Astrocyte of the cerebellum (primary cell): ENCODE measurements around the gene EPM2A.
A peak's percentile ranks its signal among the peaks of the same experiment; 100 is the strongest.

Experiments
- DNase-seq: peaks from one replicate; pipeline ENCODE4 v3.0.0-alpha.2; 2011; ENCODE audit warnings: low read depth
- H3K4me3 ChIP-seq: 2 replicates; pipeline ENCODE4 v1.5.1; 2011; ENCODE audit warnings: mild to moderate bottlenecking, low read depth, low read length, moderate library complexity
- in situ Hi-C: cut with HindIII; loops from 2 replicates; pipeline ENCODE4 v1.10.0; 2017; ENCODE audit warnings: low sequenced_read_pairs
- TF ChIP-seq, protein P1 (sequence below): IDR thresholded peaks from 2 replicates; pipeline ENCODE4 v1.5.1; 2012; ENCODE audit warnings: low read length, low read depth, moderate library complexity, mild to moderate bottlenecking; ENCODE audit errors: missing control alignments

Gene EPM2A

DNA sequence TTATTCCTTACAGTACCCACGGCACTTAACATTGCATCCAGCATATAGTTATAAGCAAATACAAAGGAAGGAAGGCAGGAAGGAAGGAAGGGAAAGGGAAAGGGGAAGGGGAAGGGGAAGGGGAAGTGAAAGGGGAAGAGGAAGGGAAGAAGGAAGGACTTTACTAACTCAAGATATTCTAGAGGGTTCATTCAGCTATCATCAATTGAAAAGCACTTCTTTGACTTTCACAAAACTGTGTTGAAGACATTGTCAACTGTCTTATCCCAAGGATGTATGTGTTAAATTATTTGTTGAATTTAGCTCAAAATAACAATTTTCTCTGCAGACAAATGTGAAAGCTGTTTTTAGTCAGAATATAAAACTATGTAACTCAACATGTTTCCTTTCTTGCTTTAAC lies 87.7 kb downstream of the EPM2A start:
- in situ Hi-C loops, result no loop called here
- TF ChIP-seq, protein P1, sequence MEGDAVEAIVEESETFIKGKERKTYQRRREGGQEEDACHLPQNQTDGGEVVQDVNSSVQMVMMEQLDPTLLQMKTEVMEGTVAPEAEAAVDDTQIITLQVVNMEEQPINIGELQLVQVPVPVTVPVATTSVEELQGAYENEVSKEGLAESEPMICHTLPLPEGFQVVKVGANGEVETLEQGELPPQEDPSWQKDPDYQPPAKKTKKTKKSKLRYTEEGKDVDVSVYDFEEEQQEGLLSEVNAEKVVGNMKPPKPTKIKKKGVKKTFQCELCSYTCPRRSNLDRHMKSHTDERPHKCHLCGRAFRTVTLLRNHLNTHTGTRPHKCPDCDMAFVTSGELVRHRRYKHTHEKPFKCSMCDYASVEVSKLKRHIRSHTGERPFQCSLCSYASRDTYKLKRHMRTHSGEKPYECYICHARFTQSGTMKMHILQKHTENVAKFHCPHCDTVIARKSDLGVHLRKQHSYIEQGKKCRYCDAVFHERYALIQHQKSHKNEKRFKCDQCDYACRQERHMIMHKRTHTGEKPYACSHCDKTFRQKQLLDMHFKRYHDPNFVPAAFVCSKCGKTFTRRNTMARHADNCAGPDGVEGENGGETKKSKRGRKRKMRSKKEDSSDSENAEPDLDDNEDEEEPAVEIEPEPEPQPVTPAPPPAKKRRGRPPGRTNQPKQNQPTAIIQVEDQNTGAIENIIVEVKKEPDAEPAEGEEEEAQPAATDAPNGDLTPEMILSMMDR, result no peak
- H3K4me3 ChIP-seq, result no peak overlapping the region
- no peak for DNase-seq

DNA sequence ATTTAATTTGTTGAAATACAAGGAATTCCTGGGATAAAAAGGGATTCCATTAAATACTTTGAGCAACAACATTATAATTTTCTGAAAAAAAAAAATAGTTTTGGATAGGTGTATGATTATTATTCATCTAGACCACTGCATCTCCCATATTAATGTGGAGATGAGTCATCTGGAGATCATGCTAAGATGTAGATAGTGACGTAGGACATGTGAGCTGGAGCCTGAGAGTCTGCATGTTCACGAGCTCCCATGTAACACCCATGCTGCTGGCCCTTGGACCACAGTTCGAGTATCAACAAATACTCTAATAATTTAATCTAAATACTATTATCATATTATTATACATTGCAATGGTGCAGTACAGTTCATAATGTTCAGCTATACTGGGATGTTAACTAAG lies 91.6 kb downstream of the EPM2A start:
- TF ChIP-seq, protein P1, result no peak
- H3K4me3 ChIP-seq, result no peak overlapping the region
- peak; percentile 11 for DNase-seq
- in situ Hi-C loops, result no loop called here

DNA sequence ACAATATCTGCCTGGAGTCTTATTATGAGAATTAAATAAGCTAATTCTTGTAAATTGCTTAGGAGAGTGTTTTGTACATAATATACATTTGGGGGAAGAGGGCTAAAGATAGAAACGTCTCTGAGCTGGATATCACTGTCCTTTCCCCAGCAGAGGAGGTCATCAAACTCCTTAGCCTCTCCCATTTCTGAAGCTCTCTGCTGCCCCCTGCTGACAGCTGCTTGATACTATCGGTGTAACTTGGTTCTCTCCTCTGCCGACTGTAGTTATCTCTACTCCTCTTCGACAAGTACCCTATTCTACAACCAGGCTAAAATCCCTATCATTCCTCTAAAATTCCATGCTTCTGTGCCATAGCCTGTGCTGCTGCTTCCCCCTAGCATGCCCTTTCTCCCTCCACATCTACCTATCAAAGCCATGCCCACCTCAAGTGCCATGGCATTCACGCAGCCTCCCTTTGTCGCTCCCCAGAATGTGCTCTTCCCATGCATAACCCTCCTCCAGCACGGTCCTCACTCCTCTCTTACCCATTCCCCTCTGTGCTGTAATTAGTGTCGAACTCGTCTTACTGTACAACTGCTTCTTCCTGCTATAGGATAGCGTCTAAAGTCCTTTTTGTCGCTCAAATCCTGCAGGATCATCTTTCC lies 101.2 kb downstream of the EPM2A start:
- TF ChIP-seq, protein P1, result peak; percentile 85
- DNase-seq, result peak; percentile 75
- no peak overlapping the region for H3K4me3 ChIP-seq
- in situ Hi-C loops, result no loop called here

DNA sequence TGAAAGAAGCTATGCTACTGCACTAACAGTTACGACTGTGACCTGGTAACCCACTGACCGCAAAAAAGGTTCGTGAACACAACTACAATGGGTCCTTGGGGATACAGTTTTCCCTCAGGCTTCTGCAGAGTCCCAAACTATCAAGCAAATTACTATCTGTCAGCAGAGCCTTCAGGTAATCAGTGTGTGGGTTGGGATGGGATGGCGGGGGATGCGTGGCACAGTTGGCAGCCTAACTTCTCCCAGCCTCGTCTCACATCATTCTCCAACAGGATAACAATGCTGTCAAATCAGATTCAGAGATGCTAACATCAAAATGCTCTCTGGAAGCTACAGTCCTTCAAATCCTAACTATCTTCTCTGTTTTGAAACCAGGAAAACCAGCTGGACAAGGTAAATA lies 102.3 kb downstream of the EPM2A start:
- DNase-seq, result no peak
- TF ChIP-seq, protein P1, result no peak

DNA sequence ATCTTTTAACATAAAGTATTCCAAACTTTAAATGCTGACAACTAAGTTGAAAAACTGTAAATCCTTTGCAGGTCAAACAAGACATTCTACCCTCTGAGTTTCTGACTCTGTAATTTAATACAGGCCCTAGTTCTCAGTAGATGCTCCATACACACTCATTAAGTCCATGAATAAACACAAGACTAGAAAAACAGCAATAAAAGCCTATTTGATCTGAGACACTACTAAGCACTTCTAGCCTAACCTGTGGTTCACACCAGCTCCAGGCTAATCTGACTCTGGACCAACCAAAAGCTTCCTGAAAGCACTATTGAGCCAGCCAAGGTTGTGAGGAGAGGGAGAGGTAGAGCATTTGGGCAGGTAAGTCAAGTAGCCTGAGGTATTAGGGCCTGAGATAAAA lies 103.9 kb downstream of the EPM2A start:
- TF ChIP-seq, protein P1, result no peak
- DNase-seq, result no peak
- in situ Hi-C loops, result no loop called here
- no peak overlapping the region for H3K4me3 ChIP-seq

More for the DNA sequence above, 102.3 kb downstream of the EPM2A start:
- in situ Hi-C loops, result no loop called here
- H3K4me3 ChIP-seq, result no peak overlapping the region

DNA sequence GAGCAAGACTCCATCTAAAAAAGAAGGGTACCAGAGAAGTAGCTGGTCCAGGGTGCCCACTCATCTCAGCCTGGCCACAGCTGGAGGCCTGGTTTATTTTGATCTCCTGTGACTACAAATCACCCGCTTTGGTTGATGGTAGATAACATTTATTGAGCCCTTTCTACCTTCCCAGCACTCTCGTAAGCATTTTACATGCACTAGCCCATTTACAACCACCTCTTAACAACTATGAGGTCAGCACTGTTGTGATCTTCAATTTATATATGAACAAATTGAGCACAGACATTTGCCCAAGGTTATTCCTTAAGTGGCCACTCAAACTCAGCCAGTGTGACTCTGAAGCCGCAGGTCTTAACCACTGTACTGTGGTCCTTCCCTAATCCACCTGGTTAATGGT lies 104.7 kb downstream of the EPM2A start:
- DNase-seq, result no peak
- H3K4me3 ChIP-seq, result no peak overlapping the region
- in situ Hi-C loops, result no loop called here
- TF ChIP-seq, protein P1, result no peak
